ENCODE data around the gene ANXA5.

Gene ANXA5

DNA sequence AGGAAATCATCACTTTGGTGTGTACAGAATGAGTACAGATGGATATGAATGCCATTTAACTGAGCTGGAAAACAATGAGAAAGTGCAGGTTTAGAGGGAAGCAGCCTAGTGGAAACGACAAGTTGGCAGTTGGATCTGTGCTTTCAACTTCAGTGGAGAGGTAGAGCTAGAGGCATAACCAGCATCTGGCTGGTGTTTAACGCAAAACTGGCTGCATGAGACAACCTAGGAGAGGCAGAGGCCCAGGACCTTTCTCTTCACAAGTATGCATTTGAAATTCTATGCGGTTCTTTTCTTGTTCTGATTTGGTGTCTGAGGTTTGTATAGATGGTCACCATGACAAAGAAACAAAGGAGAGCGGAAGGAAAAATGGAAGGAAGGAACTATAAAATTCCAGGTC is 63.1 kb downstream of the ANXA5 start:
- no peak for DNase-seq

DNA sequence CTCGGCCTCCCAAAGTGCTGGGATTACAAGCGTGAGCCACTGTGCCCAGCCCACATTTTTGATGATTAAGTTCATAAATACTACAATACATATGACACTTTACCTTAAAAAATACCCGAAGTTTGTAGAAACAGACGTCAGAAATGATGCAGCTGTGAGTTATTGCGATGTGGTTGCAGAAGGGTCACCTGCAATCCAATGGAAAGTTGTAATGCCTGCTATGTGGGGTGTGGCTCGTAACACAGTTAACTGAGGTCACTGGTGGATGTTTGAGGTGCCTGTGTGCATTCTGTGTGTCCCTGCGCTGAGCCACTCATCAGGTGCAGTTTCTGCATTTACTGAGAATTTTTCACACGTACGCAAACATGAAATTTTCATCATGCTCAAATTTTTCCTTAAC is 64.1 kb downstream of the ANXA5 start:
- no peak for DNase-seq
